ENCODE measurements around the gene NFATC2IP. TPM values are rescaled to one million over a fixed set of nuclear protein-coding genes. Genes with fewer than 3 reads are reported as not detected.

The NFATC2IP gene
- total and polyA plus RNA-seq, 2 of the 8 experiments (the other 6 are each of a cell fraction or from before 2014, with no cell fraction given) = 54.4 to 71.5 TPM

- H3K9ac ChIP-seq (replicated peaks in 1 of 4; ENCODE audit: extremely low read depth in 1 of 4, low read depth in 3 of 4, low read length in 3 of 4) = no peak overlapping the region
- H2BK15ac ChIP-seq (ENCODE audit: low read length) = no peak overlapping the region
- no peak overlapping the region for H3K56ac ChIP-seq (replicated peaks; ENCODE audit: insufficient read length, low read depth, low read length)
- H3K4me1 ChIP-seq (replicated peaks in 1 of 4; ENCODE audit: control insufficient read depth in 3 of 4, insufficient read depth in 4 of 4, low read length in 3 of 4) = no peaks in the 10 kb centered on the region; a peak in 1 of 7 replicates
- no peak overlapping the region for H2AFZ ChIP-seq (ENCODE audit: low read length)
- H3K23me2 ChIP-seq (ENCODE audit: low read depth, low read length) = peaks cover 2% of the 10 kb centered on the region; the same call in 1 of the 2 replicates
- no peak overlapping the region for H2BK5ac ChIP-seq (ENCODE audit: low read depth, low read length)
- H4K91ac ChIP-seq (replicated peaks; ENCODE audit: insufficient read length, low read length) = no peak overlapping the region
- 88% methylated on average over 4 of the region's 4 CpGs; no CpG with 5 or more reads in 1 of the 2 experiments for WGBS, 2 experiments (ENCODE audit: extremely low coverage in 1 of 2, insufficient coverage in 1 of 2, insufficient read length in 1 of 2, insufficient replicate concordance in 2 of 2, low coverage in 1 of 2, low lambda C conversion rate in 2 of 2, missing lambda C conversion rate in 1 of 2)
- CTCF ChIA-PET (ENCODE audit: partially characterized antibody) = interaction anchor here (1.5 to 1.7 kb wide), 2 partner anchors 10 to 61 kb away, joined by 8 to 16 read pairs; no protein-coding TSS in a partner anchor
- no peaks in the 10 kb centered on the region for H4K20me1 ChIP-seq (replicated peaks in 1 of 2; ENCODE audit: control insufficient read depth in 1 of 2, insufficient read depth in 2 of 2, low read length in 2 of 2)
- TF ChIP-seq CBX8 (IDR thresholded peaks at IDR 0.05; ENCODE audit: borderline replicate concordance, low read depth, low read length) (no peak), POLR2A (IDR thresholded peaks at IDR 0.05; ENCODE audit: control extremely low read depth in 1 of 2, low read depth in 2 of 2, low read length in 2 of 2) (no peak), POU5F1 (IDR thresholded peaks at IDR 0.05; ENCODE audit: low read depth, low read length) (no peak), CEBPB (IDR thresholded peaks at IDR 0.05; ENCODE audit: low read depth, low read length) (no peak), SP4 (IDR thresholded peaks at IDR 0.05; ENCODE audit: low read length) (no peak), CREB1 (IDR thresholded peaks at IDR 0.05) (no peak), GTF2F1 (IDR thresholded peaks at IDR 0.05; ENCODE audit: borderline replicate concordance, low read depth, low read length) (no peak), SIRT6 (IDR thresholded peaks at IDR 0.05; ENCODE audit: low read length) (no peak), YY1 (IDR thresholded peaks at IDR 0.05; ENCODE audit: low read depth, low read length) (no peak), SRF (IDR thresholded peaks at IDR 0.05; ENCODE audit: low read depth, low read length) (no peak), ASH2L (IDR thresholded peaks at IDR 0.05; ENCODE audit: low read length) (no peak)
- TF ChIP-seq, protein P1, sequence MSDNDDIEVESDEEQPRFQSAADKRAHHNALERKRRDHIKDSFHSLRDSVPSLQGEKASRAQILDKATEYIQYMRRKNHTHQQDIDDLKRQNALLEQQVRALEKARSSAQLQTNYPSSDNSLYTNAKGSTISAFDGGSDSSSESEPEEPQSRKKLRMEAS (IDR thresholded peaks at IDR 0.05) = no peak
- no peak overlapping the region for H2BK120ac ChIP-seq (replicated peaks; ENCODE audit: low read depth, low read length)
- no peak overlapping the region for H4K5ac ChIP-seq (ENCODE audit: insufficient read length, low read depth, low read length)
- FAIRE-seq = no peak
- H4K8ac ChIP-seq (ENCODE audit: extremely low read depth, insufficient read depth, low read length) = no peak overlapping the region
- H3K27me3 ChIP-seq (replicated peaks in 1 of 4; ENCODE audit: control insufficient read depth in 3 of 4, extremely low read depth in 1 of 4, insufficient read depth in 3 of 4, low read length in 3 of 4) = no peaks in the 10 kb centered on the region
- DNase-seq (ENCODE audit: low read depth in 1 of 2, low spot score in 2 of 2) = no peak
- H3K9me3 ChIP-seq (ENCODE audit: insufficient read depth in 2 of 2, low read depth in 1 of 2, low read length in 1 of 2) = no peaks in the 10 kb centered on the region
- no peak overlapping the region for H3K4ac ChIP-seq (replicated peaks; ENCODE audit: insufficient read length, low read depth, low read length)
- peak overlapping the region in 1 of 2 experiments; percentile 59; a peak in 1 of 4 replicates for H3K4me2 ChIP-seq (ENCODE audit: insufficient read depth in 1 of 2, low read depth in 2 of 2, low read length in 2 of 2)
- no peaks in the 10 kb centered on the region for H3K79me2 ChIP-seq (ENCODE audit: control insufficient read depth in 1 of 2, insufficient read depth in 2 of 2, low read length in 2 of 2)
- H3K79me1 ChIP-seq (ENCODE audit: low read depth, low read length) = no peaks in the 10 kb centered on the region
- H3K23ac ChIP-seq (ENCODE audit: insufficient read length) = no peak overlapping the region
- H2BK12ac ChIP-seq (ENCODE audit: low read depth, low read length) = no peak overlapping the region
- no peaks in the 10 kb centered on the region for H3K36me3 ChIP-seq (ENCODE audit: control insufficient read depth in 2 of 4, insufficient read depth in 4 of 4, low read length in 3 of 4)
- no peak overlapping the region for H3K4me3 ChIP-seq (ENCODE audit: extremely low read depth in 1 of 4, insufficient read depth in 2 of 4, low read depth in 3 of 4, low read length in 4 of 4)
- no peak overlapping the region for H2AK5ac ChIP-seq (ENCODE audit: low read depth, low read length)
- no peak overlapping the region for H3K27ac ChIP-seq (ENCODE audit: low read depth, low read length)
- no peak overlapping the region for H3K14ac ChIP-seq (ENCODE audit: insufficient read length)
- no peak overlapping the region for H3K18ac ChIP-seq (ENCODE audit: extremely low read depth, low read length)
- POLR2A ChIA-PET (ENCODE audit: partially characterized antibody) = interaction anchor here (2.3 to 3.3 kb wide), 2 partner anchors 9 to 113 kb away, joined by 7 to 23 read pairs; partner anchors contain the start of genes ATXN2L and RABEP2
- no peak overlapping the region for H2BK20ac ChIP-seq (ENCODE audit: low read length)
Observed at GRCh38 chr16:28935346-28935745, 15.4 kb upstream of the NFATC2IP start.

Data from H1 (cell line).